Stomach (tissue), 9 donors: ENCODE data around the gene TCF7L1. TPM values are rescaled to one million over a fixed set of nuclear protein-coding genes. Genes with fewer than 3 reads are reported as not detected.

ENCODE experiments used
- DNase-seq, 2 donors: peaks; one replicate each; pipeline versions ENCODE4 v3.0.0 to v3.0.0-alpha.2; 2013 to 2019
- H3K27ac ChIP-seq, 5 donors: fragments of 200-600 bp in 4 of 5; sonication (generic) in 4 of 5; one replicate each; pipeline ENCODE4 v1.5.1; 2013 to 2019; ENCODE audit warnings: mild to moderate bottlenecking in 1 of 5, moderate library complexity in 1 of 5
- H3K27me3 ChIP-seq, 3 donors: fragments of 200-600 bp; sonication (generic); one replicate each; pipeline ENCODE4 v1.5.1; 2017 to 2019; ENCODE audit warnings: mixed run types in 1 of 3
- H3K36me3 ChIP-seq, 4 donors: fragments of 200-600 bp; sonication (generic); 1 replicate in 3 of 4; 2 replicates in 1 of 4; pipeline ENCODE4 v1.5.1; 2016 to 2019
- H3K4me1 ChIP-seq, 4 donors: fragments of 200-600 bp; sonication (generic); one replicate each; pipeline ENCODE4 v1.5.1; 2016 to 2019
- H3K4me3 ChIP-seq, 4 donors: fragments of 200-600 bp; sonication (generic) in 3 of 4; one replicate each; pipeline ENCODE4 v1.5.1; 2016 to 2019; ENCODE audit warnings: mild to moderate bottlenecking in 1 of 4
- H3K9me3 ChIP-seq, 4 donors: fragments of 200-600 bp; sonication (generic); one replicate each; pipeline ENCODE4 v1.5.1; 2016 to 2019
- CTCF ChIP-seq, 7 experiments: fragments of 450-650 bp in 4 of 7; fragments of 200-600 bp in 3 of 7; sonication (generic) in 3 of 7; IDR thresholded peaks; one replicate each; pipeline ENCODE4 v1.5.1; 2016 to 2019; ENCODE audit warnings: antibody characterized with exemption in 7 of 7, control low read depth in 2 of 7, mild to moderate bottlenecking in 1 of 7
- EP300 ChIP-seq: sonication (generic); formaldehyde crosslinking; IDR thresholded peaks from one replicate; pipeline ENCODE4 v1.6.1; 2017; ENCODE audit warnings: antibody characterized with exemption
- POLR2A ChIP-seq, 4 donors: fragments of 450-650 bp; IDR thresholded peaks; one replicate each; pipeline ENCODE4 v1.6.1; 2016; ENCODE audit warnings: antibody characterized with exemption in 4 of 4, control low read depth in 2 of 4, mild to moderate bottlenecking in 1 of 4, moderate library complexity in 1 of 4
- POLR2AphosphoS5 ChIP-seq, 3 donors: sonication (generic); formaldehyde crosslinking; IDR thresholded peaks; one replicate each; pipeline ENCODE4 v1.6.1; 2016; ENCODE audit warnings: antibody characterized with exemption in 3 of 3
- WGBS, 5 donors: extraction: QIAGEN DNeasy Blood & Tissue Kit in 3 of 5; methylation state at CpG; one replicate each; pipeline versions ENCODE4 v1.1.5 to v1.1.7; 2013 to 2018; 5-methylcytosine and 5-hydroxymethylcytosine counted together
- intact Hi-C: fragments of 100-400 bp; cut with DNase I; formaldehyde crosslinking; loops from one replicate; pipeline ENCODE4 v1.15.1; 2023; ENCODE audit warnings: low total_unique reads
- polyA plus RNA-seq, 3 donors: library from polyadenylated mRNA; stranded (reverse); fragments of 200-250 nt; gene quantifications; one replicate each; pipeline ENCODE4 v1.2.3, GENCODE V29; 2013
- total RNA-seq, 5 donors: library from RNA; depleted of rRNA; stranded (reverse); fragments of >200 nt; gene quantifications; one replicate each; pipeline versions ENCODE4 v1.1.0 to v1.2.3, GENCODE V29; 2014 to 2016
- donor health status: healthy with polysubstance abuse.
- donor health status: Bipolar disorder and iron deficiency.
- donor health status: healthy.

TCF7L1 gene
- total and polyA plus RNA-seq, 8 donors = 0.45 to 8.3 (median 4.9) TPM; not detected in 1

- intact Hi-C loops = no loop called here
- Histone ChIP-seq H3K4me3 (peak overlapping the region; percentile 77 to 85 (median 80)), H3K4me1 (peaks cover 41 to 79% (median 64%) of the 10 kb centered on the region in 4 donors), H3K9me3 (no peaks in the 10 kb centered on the region), H3K27ac (peak overlapping the region in 4 of 5 donors; percentile 11 to 97 (median 96)), H3K36me3 (peaks cover 40 to 47% (median 45%) of the 10 kb centered on the region in 4 donors), H3K27me3 (no peaks in the 10 kb centered on the region)
- 42 to 49% (median 46%) methylated on average over 9 of the region's 9 CpGs for WGBS, 5 donors
- TF ChIP-seq POLR2AphosphoS5 (IDR thresholded peaks at IDR 0.05) (no peak), CTCF (IDR thresholded peaks at IDR 0.05) (no peak), POLR2A (IDR thresholded peaks at IDR 0.05) (no peak), EP300 (no peak)
- DNase-seq = no peak
Observed at GRCh38 chr2:85325466-85325811, 192.2 kb downstream of the TCF7L1 start.

- intact Hi-C loops = no loop called here
- no peak for TF ChIP-seq EP300
- TF ChIP-seq POLR2A (IDR thresholded peaks at IDR 0.05) = no peak
- no peak for TF ChIP-seq POLR2AphosphoS5 (IDR thresholded peaks at IDR 0.05)
- no peak for TF ChIP-seq CTCF (IDR thresholded peaks at IDR 0.05)
- Histone ChIP-seq H3K4me3 (peak overlapping the region; percentile 77 to 85 (median 80)), H3K36me3 (peaks cover 30 to 36% (median 33%) of the 10 kb centered on the region in 4 donors), H3K27ac (peak overlapping the region; percentile 84 to 97 (median 96)), H3K27me3 (no peaks in the 10 kb centered on the region), H3K4me1 (peaks cover 40 to 67% (median 60%) of the 10 kb centered on the region in 4 donors), H3K9me3 (no peaks in the 10 kb centered on the region)
- 4 to 10% (median 7%) methylated on average over 32 of the region's 32 CpGs for WGBS, 5 donors
- DNase-seq = peak in 1 of 2 donors; percentile 58
Observed at GRCh38 chr2:85326406-85327159, 193.4 kb downstream of the TCF7L1 start.

- intact Hi-C loops = no loop called here
- WGBS, 5 donors = 3% methylated on average over 34 to 41 of the region's 41 CpGs
- Histone ChIP-seq H3K4me1 (peaks cover 35 to 60% (median 53%) of the 10 kb centered on the region in 4 donors), H3K36me3 (peaks cover 23 to 28% (median 26%) of the 10 kb centered on the region in 4 donors), H3K27me3 (no peaks in the 10 kb centered on the region), H3K9me3 (no peaks in the 10 kb centered on the region), H3K4me3 (peak overlapping the region; percentile 77 to 85 (median 80)), H3K27ac (peak overlapping the region; percentile 84 to 97 (median 96))
- DNase-seq = peak; percentile 50 to 79
- TF ChIP-seq POLR2AphosphoS5 (IDR thresholded peaks at IDR 0.05) (no peak), CTCF (IDR thresholded peaks at IDR 0.05) (no peak), POLR2A (IDR thresholded peaks at IDR 0.05) (no peak), EP300 (no peak)
Observed at GRCh38 chr2:85327160-85327821, 194.1 kb downstream of the TCF7L1 start.

GRCh38 chr2:85327822-85328617, 194.8 kb downstream of the TCF7L1 start, which contains the start of gene TGOLN2:
Gene TGOLN2 (minus strand): TSS chr2:85327989. CDS start chr2:85327962, 27 bp downstream.
- intact Hi-C loops = no loop called here
- Histone ChIP-seq H3K9me3 (no peaks in the 10 kb centered on the region), H3K27ac (peak within 1 kb of the TSS; percentile 84 to 97 (median 96)), H3K4me1 (peaks cover 35 to 53% (median 47%) of the 10 kb centered on the region in 4 donors), H3K27me3 (no peaks in the 10 kb centered on the region), H3K4me3 (peak within 1 kb of the TSS; percentile 77 to 85 (median 80)), H3K36me3 (peaks cover 17 to 21% (median 19%) of the 10 kb centered on the region in 4 donors)
- DNase-seq = peak; percentile 94 to 98
- WGBS, 5 donors = 0 to 1% (median 0%) methylated on average over 43 to 57 of the region's 57 CpGs
- TF ChIP-seq CTCF (IDR thresholded peaks at IDR 0.05) (no peak), POLR2AphosphoS5 (IDR thresholded peaks at IDR 0.05) (peak; percentile 96 to 100 (median 99)), POLR2A (IDR thresholded peaks at IDR 0.05) (peak in 3 of 4 donors; percentile 85 to 98 (median 95))
